GM18520 (cell line): ENCODE data around the gene XPO4.
A peak's percentile ranks its signal among the peaks of the same experiment; 100 is the strongest.
"Not testable (repeated sequence)": the region's sequence is repeated elsewhere in the genome, so short reads cannot be mapped to it uniquely, and the experiment has no call there.

ENCODE experiments used
- ATAC-seq: cut with Tn5 transposase; IDR thresholded peaks from one replicate; pipeline ENCODE4 v1.9.1; 2021; ENCODE audit not compliant: unreplicated experiment

The XPO4 gene

GRCh38 chr13:20902438-20903163, at the start of gene XPO4:
Gene XPO4 (minus strand): TSS chr13:20902746. CDS start chr13:20902738, 8 bp downstream.
- ATAC-seq = peak; percentile 94

- not testable (repeated sequence) for ATAC-seq
Measured at GRCh38 chr13:20948001-20948400, 45.5 kb upstream of the XPO4 start.

GRCh38 chr13:20945952-20946383, 43.4 kb upstream of the XPO4 start:
- ATAC-seq = no peak

- no peak for ATAC-seq
Measured at GRCh38 chr13:20942938-20943559, 40.5 kb upstream of the XPO4 start.

GRCh38 chr13:20940511-20940910, 38.0 kb upstream of the XPO4 start:
- ATAC-seq = not testable (repeated sequence)

GRCh38 chr13:20940083-20940482, 37.5 kb upstream of the XPO4 start:
- no peak for ATAC-seq

- no peak for ATAC-seq
Measured at GRCh38 chr13:20939662-20940061, 37.1 kb upstream of the XPO4 start.

- no peak for ATAC-seq
Measured at GRCh38 chr13:20938302-20938701, 35.8 kb upstream of the XPO4 start.

- ATAC-seq = no peak
Measured at GRCh38 chr13:20927596-20928257, 25.2 kb upstream of the XPO4 start.

- ATAC-seq = not testable (repeated sequence)
Measured at GRCh38 chr13:20925395-20925790, 22.8 kb upstream of the XPO4 start.

- no peak for ATAC-seq
Measured at GRCh38 chr13:20924758-20925394, 22.3 kb upstream of the XPO4 start.

- ATAC-seq = no peak
Measured at GRCh38 chr13:20923272-20923671, 20.7 kb upstream of the XPO4 start.

GRCh38 chr13:20921572-20921971, 19.0 kb upstream of the XPO4 start:
- no peak for ATAC-seq

- not testable (repeated sequence) for ATAC-seq
Measured at GRCh38 chr13:20915676-20916075, 13.1 kb upstream of the XPO4 start.

GRCh38 chr13:20911037-20911436, 8.5 kb upstream of the XPO4 start:
- ATAC-seq = no peak

- no peak for ATAC-seq
Measured at GRCh38 chr13:20908714-20909497, 6.4 kb upstream of the XPO4 start.

- ATAC-seq = no peak
Measured at GRCh38 chr13:20904908-20905307, 2.4 kb upstream of the XPO4 start.

GRCh38 chr13:20903164-20903475, 574 bp upstream of the XPO4 start:
- no peak for ATAC-seq

- ATAC-seq = peak; percentile 11
Measured at GRCh38 chr13:20901668-20902437, 693 bp downstream of the XPO4 start.

GRCh38 chr13:20894245-20894644, 8.3 kb downstream of the XPO4 start:
- no peak for ATAC-seq
